Neural cell (in vitro differentiated cells): Measurements from ENCODE around the gene SLC28A1.

Experiments used
- EP300 ChIP-seq: fragments of 450-650 bp; conservative IDR thresholded peaks from 2 replicates; pipeline ENCODE4 v1.6.1; 2014; ENCODE audit warnings: antibody characterized with exemption, mild to moderate bottlenecking, moderate library complexity; ENCODE audit not compliant: poor library complexity, severe bottlenecking
- EZH2 ChIP-seq: fragments of 200-600, 300-800 bp; shearing (Covaris generic), sonication (generic); IDR thresholded peaks from 2 replicates; pipeline ENCODE4 v1.6.1; 2014; ENCODE audit warnings: antibody characterized with exemption, low read length, borderline replicate concordance, mild to moderate bottlenecking; ENCODE audit not compliant: insufficient read depth, poor library complexity, severe bottlenecking
- MXI1 ChIP-seq: fragments of 450-650 bp; conservative IDR thresholded peaks from 2 replicates; pipeline ENCODE4 v1.6.1; 2014; ENCODE audit warnings: antibody characterized with exemption, mild to moderate bottlenecking; ENCODE audit not compliant: poor library complexity, severe bottlenecking
- POLR2AphosphoS5 ChIP-seq: IDR thresholded peaks from 2 replicates; pipeline ENCODE4 v1.6.1; 2012
- RAD21 ChIP-seq: fragments of 450-650 bp; conservative IDR thresholded peaks from 2 replicates; pipeline ENCODE4 v1.6.1; 2014; ENCODE audit warnings: antibody characterized with exemption, mild to moderate bottlenecking, moderate library complexity
- SMC3 ChIP-seq: fragments of 450-650 bp; conservative IDR thresholded peaks from 2 replicates; pipeline ENCODE4 v1.6.1; 2014; ENCODE audit warnings: antibody characterized with exemption, mild to moderate bottlenecking, moderate library complexity; ENCODE audit not compliant: poor library complexity
- TF ChIP-seq, protein P1 (sequence below): fragments of 450-650 bp; IDR thresholded peaks from 2 replicates; pipeline ENCODE4 v1.5.1; 2014; ENCODE audit warnings: antibody characterized with exemption, mild to moderate bottlenecking, moderate library complexity; ENCODE audit not compliant: poor library complexity, severe bottlenecking
- TF ChIP-seq, protein P2 (sequence below): IDR thresholded peaks from 2 replicates; pipeline ENCODE4 v1.6.1; 2012; ENCODE audit warnings: borderline replicate concordance

DNA sequence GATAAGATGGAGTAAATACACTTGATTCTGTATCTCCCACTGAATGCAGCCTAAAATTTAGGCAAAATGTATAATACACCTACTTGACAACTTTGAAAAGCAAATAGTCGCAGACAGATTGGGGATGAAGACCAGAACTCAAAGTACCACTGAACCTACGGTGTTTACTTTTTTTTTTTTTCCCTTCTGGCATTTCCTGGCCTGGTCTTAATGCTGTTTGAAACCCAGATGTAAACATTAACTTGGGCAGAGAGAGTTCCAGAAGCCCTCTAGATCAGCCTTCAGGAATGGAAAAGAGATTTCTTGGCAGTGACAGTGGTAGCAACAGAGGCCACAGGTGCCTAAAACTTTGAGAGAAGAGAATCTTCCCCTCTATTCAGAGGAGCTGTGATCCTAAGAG, 39.5 kb upstream of the SLC28A1 start:
- TF ChIP-seq EZH2, result no peak
- TF ChIP-seq POLR2AphosphoS5, result no peak
- TF ChIP-seq, protein P1, sequence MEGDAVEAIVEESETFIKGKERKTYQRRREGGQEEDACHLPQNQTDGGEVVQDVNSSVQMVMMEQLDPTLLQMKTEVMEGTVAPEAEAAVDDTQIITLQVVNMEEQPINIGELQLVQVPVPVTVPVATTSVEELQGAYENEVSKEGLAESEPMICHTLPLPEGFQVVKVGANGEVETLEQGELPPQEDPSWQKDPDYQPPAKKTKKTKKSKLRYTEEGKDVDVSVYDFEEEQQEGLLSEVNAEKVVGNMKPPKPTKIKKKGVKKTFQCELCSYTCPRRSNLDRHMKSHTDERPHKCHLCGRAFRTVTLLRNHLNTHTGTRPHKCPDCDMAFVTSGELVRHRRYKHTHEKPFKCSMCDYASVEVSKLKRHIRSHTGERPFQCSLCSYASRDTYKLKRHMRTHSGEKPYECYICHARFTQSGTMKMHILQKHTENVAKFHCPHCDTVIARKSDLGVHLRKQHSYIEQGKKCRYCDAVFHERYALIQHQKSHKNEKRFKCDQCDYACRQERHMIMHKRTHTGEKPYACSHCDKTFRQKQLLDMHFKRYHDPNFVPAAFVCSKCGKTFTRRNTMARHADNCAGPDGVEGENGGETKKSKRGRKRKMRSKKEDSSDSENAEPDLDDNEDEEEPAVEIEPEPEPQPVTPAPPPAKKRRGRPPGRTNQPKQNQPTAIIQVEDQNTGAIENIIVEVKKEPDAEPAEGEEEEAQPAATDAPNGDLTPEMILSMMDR, result no peak
- TF ChIP-seq EP300, result no peak
- no peak for TF ChIP-seq RAD21
- TF ChIP-seq SMC3, result no peak
- TF ChIP-seq, protein P2, sequence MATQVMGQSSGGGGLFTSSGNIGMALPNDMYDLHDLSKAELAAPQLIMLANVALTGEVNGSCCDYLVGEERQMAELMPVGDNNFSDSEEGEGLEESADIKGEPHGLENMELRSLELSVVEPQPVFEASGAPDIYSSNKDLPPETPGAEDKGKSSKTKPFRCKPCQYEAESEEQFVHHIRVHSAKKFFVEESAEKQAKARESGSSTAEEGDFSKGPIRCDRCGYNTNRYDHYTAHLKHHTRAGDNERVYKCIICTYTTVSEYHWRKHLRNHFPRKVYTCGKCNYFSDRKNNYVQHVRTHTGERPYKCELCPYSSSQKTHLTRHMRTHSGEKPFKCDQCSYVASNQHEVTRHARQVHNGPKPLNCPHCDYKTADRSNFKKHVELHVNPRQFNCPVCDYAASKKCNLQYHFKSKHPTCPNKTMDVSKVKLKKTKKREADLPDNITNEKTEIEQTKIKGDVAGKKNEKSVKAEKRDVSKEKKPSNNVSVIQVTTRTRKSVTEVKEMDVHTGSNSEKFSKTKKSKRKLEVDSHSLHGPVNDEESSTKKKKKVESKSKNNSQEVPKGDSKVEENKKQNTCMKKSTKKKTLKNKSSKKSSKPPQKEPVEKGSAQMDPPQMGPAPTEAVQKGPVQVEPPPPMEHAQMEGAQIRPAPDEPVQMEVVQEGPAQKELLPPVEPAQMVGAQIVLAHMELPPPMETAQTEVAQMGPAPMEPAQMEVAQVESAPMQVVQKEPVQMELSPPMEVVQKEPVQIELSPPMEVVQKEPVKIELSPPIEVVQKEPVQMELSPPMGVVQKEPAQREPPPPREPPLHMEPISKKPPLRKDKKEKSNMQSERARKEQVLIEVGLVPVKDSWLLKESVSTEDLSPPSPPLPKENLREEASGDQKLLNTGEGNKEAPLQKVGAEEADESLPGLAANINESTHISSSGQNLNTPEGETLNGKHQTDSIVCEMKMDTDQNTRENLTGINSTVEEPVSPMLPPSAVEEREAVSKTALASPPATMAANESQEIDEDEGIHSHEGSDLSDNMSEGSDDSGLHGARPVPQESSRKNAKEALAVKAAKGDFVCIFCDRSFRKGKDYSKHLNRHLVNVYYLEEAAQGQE, result no peak
- no peak for TF ChIP-seq MXI1
